ENCODE results near the gene COBLL1.

GRCh38 chr2:164770421-164770916 lies 71.2 kb downstream of the COBLL1 start:
- TF ChIP-seq, protein P1, sequence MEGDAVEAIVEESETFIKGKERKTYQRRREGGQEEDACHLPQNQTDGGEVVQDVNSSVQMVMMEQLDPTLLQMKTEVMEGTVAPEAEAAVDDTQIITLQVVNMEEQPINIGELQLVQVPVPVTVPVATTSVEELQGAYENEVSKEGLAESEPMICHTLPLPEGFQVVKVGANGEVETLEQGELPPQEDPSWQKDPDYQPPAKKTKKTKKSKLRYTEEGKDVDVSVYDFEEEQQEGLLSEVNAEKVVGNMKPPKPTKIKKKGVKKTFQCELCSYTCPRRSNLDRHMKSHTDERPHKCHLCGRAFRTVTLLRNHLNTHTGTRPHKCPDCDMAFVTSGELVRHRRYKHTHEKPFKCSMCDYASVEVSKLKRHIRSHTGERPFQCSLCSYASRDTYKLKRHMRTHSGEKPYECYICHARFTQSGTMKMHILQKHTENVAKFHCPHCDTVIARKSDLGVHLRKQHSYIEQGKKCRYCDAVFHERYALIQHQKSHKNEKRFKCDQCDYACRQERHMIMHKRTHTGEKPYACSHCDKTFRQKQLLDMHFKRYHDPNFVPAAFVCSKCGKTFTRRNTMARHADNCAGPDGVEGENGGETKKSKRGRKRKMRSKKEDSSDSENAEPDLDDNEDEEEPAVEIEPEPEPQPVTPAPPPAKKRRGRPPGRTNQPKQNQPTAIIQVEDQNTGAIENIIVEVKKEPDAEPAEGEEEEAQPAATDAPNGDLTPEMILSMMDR (optimal IDR thresholded peaks at IDR 0.05 in 1 of 3, IDR thresholded peaks at IDR 0.05 in 1 of 3, conservative IDR thresholded peaks at IDR 0.05 in 1 of 3; ENCODE audit: extremely low read depth in 1 of 3, insufficient read depth in 2 of 3, low read length in 3 of 3) = no peak
- no peak for TF ChIP-seq EZH2 (IDR thresholded peaks at IDR 0.05; ENCODE audit: low read length)
